Measurements from ENCODE around the gene ZNF343.
"Not testable (repeated sequence)": the region's sequence is repeated elsewhere in the genome, so short reads cannot be mapped to it uniquely, and the experiment has no call there.

GRCh38 chr20:2526218-2526583 is 17.5 kb upstream of the ZNF343 start:
- TF ChIP-seq, protein P1, sequence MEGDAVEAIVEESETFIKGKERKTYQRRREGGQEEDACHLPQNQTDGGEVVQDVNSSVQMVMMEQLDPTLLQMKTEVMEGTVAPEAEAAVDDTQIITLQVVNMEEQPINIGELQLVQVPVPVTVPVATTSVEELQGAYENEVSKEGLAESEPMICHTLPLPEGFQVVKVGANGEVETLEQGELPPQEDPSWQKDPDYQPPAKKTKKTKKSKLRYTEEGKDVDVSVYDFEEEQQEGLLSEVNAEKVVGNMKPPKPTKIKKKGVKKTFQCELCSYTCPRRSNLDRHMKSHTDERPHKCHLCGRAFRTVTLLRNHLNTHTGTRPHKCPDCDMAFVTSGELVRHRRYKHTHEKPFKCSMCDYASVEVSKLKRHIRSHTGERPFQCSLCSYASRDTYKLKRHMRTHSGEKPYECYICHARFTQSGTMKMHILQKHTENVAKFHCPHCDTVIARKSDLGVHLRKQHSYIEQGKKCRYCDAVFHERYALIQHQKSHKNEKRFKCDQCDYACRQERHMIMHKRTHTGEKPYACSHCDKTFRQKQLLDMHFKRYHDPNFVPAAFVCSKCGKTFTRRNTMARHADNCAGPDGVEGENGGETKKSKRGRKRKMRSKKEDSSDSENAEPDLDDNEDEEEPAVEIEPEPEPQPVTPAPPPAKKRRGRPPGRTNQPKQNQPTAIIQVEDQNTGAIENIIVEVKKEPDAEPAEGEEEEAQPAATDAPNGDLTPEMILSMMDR (IDR thresholded peaks at IDR 0.05 in 4 of 5, conservative IDR thresholded peaks at IDR 0.05 in 1 of 5), result not testable (repeated sequence)
- not testable (repeated sequence) for TF ChIP-seq POLR2A (IDR thresholded peaks at IDR 0.05)
